GM08714 (cell line): ENCODE measurements around the gene SEPHS2.
A peak's percentile ranks its signal among the peaks of the same experiment; 100 is the strongest.
"Not testable (repeated sequence)": the region's sequence is repeated elsewhere in the genome, so short reads cannot be mapped to it uniquely, and the experiment has no call there.

ENCODE experiments used
- H3K4me3 ChIP-seq: fragments of 200-500 bp; sonication (Bioruptor generic); 2 replicates; pipeline ENCODE4 v1.5.1; 2014; ENCODE audit warnings: mild to moderate bottlenecking, low read length, inconsistent platforms
- ZNF274 ChIP-seq: IDR thresholded peaks from 2 replicates; pipeline ENCODE4 v1.6.1; 2012; ENCODE audit warnings: mild to moderate bottlenecking, low read depth, low read length

The SEPHS2 gene

DNA sequence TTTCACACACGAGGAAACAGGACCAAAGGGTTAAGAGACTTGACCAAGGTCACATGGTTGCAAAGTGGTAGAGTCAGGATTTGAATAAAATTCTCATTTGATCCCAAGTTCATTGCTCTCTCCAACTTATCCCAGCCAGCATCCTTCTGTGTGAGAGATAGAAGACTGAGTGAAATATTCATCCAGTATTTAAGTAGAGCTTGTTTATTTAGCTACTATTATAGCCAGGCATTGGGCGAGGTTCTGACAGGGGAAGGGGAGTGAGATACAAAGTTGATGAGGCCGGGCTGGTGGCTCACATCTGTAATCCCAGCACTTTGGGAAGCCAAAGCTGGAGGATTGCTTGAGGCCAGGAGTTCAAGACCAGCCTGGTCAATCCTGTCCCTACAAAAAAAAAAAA lies 31.3 kb upstream of the SEPHS2 start:
- no peak overlapping the region for H3K4me3 ChIP-seq
- no peak for TF ChIP-seq ZNF274

DNA sequence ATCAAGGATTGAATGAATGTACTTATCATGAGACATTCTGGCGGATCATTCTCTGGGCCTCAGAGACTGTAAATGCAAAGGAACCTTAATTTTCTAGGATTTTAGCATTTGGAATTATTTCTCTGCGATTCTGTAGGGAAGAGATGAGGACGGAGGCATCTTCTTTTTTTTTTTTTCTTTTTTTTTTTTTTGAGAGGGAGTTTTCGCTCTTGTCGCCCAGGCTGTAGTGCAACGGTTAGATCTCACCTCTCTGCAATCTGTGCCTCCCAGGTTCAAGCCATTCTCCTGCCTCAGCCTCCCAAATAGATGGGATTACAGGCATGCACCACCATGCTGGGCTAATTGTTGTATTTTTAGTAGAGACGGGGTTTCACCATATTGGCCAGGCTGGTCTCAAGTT lies 29.0 kb upstream of the SEPHS2 start:
- no peak for TF ChIP-seq ZNF274
- peak overlapping the region; percentile 87; the same call in 1 of the 2 replicates for H3K4me3 ChIP-seq

- peak overlapping the region; percentile 87; the same call in 1 of the 2 replicates for H3K4me3 ChIP-seq
- no peak for TF ChIP-seq ZNF274
Observed at GRCh38 chr16:30474074-30474452, 28.4 kb upstream of the SEPHS2 start.

DNA sequence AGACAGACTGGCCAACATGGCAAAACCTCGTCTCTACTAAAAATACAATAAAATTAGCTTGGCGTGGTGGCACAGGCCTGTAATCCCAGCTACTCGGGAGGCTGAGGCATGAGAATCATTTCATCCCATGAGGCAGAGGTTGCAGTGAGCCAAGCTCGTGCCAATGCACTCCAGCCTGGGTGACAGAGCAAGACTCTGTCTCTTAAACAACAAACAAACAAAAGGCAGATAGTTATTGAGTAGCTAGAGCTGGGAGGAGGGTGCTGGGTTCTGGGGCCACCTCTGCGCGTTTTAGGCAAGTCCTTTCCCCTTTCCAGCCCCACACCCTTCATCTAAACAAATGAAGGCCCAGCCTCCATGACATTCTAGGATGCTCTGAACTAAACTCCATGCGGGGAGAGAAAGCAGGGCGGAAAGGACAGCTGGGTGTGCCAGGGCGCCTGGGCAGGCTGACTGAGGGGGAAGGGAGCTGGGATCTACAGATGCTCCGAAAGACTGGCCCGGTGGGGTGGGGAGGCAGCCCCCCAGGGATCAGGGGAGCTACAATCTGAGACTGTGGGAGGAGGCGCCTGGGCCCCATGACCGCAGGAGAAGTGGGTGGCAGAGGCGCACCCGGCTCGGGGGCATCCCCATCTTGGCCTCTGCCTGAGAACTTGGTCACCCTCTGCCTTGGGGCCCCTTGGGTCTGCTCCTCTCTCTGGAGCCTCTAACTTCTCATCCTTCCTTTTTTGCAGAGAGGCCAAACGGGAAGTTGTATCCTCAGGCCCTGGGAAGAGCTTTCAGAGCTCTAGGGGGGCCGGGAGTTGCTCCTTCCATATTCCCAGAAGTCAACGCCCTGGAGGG lies 27.8 kb upstream of the SEPHS2 start:
- peak overlapping the region; percentile 87 for H3K4me3 ChIP-seq
- no peak for TF ChIP-seq ZNF274

GRCh38 chr16:30472328-30472942 lies 26.8 kb upstream of the SEPHS2 start, which contains the start of gene ITGAL:
TSS of gene ITGAL (plus strand) at chr16:30472742. CDS start at chr16:30472838, 96 bp downstream.
- peak within 1 kb of the TSS; percentile 87 for H3K4me3 ChIP-seq
- TF ChIP-seq ZNF274, result no peak

DNA sequence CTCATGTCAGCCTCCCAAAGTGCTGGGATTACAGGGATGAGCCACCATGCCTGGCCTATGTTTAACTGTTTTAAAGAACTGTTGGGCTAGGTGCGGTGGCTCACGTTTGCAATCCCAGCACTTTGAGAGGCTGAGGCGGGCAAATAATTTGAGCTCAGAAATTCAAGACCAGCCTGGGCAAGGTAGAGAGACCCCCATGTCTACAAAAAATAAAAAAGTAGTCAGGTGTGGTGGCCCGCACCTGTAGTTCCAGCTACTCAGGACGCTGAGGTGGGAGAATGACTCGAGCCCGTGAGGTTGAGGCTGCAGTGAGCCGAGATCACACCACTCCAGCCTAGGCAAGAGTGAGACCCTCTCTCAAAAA lies 24.9 kb upstream of the SEPHS2 start:
- H3K4me3 ChIP-seq, result no peak overlapping the region; the same call in 1 of the 2 replicates

GRCh38 chr16:30470170-30470512 lies 24.5 kb upstream of the SEPHS2 start:
- TF ChIP-seq ZNF274, result no peak
- H3K4me3 ChIP-seq, result no peak overlapping the region

More for the DNA sequence above, 24.9 kb upstream of the SEPHS2 start:
- TF ChIP-seq ZNF274, result no peak

DNA sequence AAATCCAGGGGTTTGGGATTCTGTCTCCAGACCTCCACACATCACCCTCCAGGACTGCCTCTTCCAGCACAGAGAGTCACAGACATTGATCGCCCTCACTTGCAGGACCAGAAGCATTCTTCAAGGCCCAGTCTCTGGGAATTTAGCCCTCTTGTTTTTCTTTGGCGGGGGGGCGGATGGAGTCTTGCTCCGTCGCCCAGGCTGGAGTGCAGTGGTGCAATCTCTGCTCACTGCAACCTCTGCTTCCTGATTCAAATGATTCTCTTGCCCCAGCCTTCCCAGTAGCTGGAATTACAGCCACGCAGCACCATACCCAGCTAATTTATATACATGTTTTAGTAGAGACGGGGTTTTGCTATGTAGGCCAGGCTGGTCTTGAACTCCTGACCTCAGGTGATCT lies 18.4 kb upstream of the SEPHS2 start:
- no peak overlapping the region for H3K4me3 ChIP-seq
- no peak for TF ChIP-seq ZNF274

GRCh38 chr16:30461426-30461825 lies 15.8 kb upstream of the SEPHS2 start:
- H3K4me3 ChIP-seq, result not testable (repeated sequence)

DNA sequence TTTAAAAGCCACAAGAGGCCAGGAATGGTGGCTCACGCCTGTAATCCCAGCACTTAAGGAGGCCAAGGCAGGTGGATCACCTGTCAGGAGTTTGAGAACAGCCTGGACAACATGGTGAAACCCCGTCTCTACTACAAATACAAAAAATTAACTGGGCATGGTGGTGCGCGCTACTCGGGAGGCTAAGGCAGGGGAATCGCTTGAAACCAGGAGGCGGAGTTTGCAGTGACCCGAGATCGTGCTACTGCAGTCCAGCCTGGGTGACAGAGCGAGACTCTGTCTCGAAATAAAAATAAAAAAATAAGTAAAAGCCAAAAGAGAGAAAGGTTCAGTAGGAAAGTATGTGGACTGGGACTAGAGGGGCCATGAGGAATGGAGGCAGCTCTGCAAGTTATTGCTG lies 13.8 kb upstream of the SEPHS2 start:
- no peak for TF ChIP-seq ZNF274
- H3K4me3 ChIP-seq, result peak overlapping the region; percentile 15; the same call in 1 of the 2 replicates

DNA sequence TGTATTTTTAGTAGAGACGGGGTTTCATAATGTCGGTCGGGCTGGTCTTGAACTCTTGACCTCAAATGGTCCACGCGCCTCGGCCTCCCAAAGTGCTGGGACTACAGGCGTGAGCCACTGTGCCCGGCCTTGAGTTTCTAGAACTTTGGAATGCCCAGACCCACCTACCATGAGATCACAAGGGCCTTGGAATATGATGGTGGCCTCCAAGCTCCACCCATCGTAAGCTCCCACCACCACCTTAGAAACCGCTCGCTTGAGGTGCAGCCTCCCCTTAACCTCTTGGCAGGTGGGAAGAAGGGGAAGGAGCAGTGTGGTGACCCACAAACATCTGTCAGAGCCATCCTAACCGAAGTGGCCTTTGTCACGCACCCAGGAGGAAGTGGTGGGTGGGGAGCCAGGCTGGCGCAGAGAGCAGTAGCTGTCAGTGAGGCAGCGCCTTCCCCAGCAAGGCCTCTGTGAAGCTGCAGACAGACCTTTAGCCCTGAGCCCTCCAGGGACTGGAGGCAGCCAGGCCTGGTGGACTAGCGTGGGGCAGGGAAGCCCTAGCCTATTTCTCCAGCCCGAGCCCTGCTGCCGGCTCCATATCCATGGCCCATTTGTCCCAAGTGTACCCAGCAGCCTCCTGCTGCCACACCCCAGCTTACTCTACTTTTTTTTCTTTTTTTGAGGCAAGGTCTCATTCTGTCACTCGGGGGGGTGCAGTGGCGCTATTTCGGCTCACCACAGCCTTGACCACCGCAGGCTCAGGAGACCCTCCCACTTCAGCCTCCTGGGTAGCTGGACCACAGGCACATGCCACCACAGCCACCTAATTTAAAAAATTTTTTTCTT lies 13.1 kb upstream of the SEPHS2 start:
- peak overlapping the region; percentile 15; the same call in 1 of the 2 replicates for H3K4me3 ChIP-seq
- no peak for TF ChIP-seq ZNF274

DNA sequence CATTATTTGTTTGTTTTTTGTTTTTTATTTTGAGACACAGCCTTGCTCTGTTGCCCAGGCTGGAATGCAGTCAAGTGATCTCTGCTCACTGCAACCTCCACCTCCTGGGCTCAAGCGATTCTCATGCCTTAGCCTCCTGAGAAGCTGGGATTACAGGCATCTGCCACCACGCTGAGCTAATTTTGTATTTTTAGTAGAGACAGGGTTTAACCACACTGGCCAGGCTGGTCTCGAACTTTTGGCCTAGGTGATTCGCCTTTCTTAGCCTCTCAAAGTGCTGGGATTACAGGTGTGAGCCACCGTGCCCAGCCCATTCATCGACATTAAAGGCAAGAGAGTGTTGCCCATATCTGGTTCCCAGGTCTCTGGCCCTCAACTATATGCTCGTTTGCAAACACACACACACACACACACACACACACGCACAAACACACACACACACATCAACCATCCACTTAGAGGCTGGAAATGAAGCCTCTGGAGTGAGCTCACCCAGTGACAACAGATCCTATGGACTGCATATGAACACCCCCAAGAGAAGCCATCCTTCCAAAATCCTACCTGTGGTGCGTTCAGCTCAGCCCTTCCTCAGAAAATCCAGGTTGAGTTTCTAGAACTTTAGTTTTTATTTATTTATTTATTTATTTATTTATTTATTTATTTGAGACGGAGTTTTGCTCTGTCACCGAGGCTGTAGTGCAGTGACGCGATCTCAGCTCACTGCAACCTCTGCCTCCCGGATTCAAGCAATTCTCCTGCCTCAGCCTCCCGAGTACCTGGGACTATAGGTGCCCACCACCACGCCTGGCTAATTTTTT lies 12.3 kb upstream of the SEPHS2 start:
- H3K4me3 ChIP-seq, result peak overlapping the region; percentile 43; the same call in 1 of the 2 replicates
- TF ChIP-seq ZNF274, result no peak

DNA sequence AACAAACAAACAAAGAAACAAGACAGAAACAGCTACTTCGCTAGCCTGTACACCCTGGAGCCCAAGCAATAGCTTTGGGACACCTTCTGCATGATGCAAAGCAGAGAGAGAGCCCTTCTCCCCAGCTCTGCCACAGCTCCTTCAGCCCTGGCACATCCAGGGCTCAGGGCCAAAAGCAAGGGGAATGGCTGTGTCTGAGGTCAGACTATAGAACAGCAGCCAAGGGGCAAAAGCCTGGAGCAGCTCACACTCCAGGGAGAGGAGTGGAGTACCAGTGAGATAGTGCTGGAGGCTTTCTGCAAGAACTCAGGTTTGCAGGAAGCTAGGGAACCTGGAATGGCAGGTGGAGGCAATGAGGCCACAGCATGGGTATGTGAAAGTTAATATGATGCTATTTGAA lies 11.6 kb upstream of the SEPHS2 start:
- H3K4me3 ChIP-seq, result no peak overlapping the region; the same call in 1 of the 2 replicates
- no peak for TF ChIP-seq ZNF274

DNA sequence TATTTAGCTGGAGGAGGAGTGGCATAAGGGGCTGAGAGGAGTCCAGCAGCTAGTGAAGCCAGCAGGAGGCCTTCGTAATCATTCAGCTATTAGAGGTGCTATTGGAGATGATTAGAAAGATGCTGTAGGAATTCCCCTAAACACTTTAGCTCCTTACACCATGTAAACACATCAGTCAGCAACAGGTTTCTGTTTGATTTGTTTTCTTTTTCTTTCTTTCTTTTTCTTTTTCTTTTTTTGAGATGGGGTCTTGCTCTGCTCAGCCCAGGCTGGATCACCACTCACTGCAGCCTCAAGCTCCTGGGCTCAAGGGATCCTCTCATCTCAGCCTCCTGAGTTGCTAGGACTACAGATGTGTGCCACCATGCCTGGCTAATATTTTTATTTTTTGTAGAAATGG lies 10.6 kb upstream of the SEPHS2 start:
- TF ChIP-seq ZNF274, result no peak
- H3K4me3 ChIP-seq, result no peak overlapping the region

DNA sequence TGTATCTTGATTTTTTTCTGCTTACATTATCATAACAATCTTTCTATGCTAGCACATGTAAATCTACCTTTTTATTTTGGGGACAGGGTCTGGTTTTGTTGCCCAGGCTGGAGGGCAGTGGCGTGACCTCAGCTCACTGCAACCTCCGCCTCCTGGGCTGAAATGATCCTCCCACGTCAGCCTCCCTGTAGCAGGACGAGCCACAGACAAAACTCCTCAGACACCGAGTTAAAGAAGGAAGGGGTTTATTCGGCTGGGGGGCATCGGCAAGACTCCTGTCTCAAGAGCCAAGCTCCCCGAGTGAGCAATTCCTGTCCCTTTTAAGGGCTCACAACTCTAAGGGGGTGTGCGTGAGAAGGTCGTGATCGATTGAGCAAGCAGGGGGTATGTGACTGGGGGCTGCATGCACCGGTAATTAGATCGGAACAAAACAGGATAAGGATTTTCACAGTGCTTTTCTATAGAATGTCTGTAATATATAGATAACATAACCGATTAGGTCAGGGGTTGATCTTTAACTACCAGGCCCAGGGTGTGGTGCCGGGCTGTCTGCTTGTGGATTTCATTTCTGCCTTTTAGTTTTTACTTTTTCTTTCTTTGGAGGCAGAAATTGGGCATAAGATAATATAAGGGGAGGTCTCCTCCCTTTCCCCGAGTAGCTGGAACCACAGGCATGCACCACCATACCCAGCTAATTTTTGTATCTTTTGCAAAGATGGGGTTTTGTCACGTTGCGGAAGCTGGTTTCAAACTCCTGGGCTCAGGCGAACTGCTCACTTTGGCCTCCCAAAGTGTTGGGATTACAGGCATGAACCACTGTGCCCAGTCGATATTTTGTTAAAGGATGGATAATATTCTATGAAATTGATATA lies 7.3 kb upstream of the SEPHS2 start:
- not testable (repeated sequence) for H3K4me3 ChIP-seq
